OCI-LY7 (cell line): Measurements from ENCODE around the gene CDH23. TPM values are rescaled to one million over a fixed set of nuclear protein-coding genes. Genes with fewer than 3 reads are reported as not detected.

ENCODE experiments used
- BruUV-seq: library from RNA; stranded (reverse); fragments of 400-500 nt; replicated peaks from 2 replicates; lab custom pipeline; 2021; lab: Mats Ljungman, UMichigan
- CTCF ChIA-PET: fragments of 300-600 bp; sonication (Branson Sonifier 250); formaldehyde crosslinking; loops from one replicate; lab custom pipeline; 2022; ENCODE audit warnings: antibody characterized with exemption; ENCODE audit not compliant: unreplicated experiment; lab: Charles Lee
- POLR2A ChIA-PET: fragments of 300-600 bp; sonication (Branson Sonifier 250); formaldehyde crosslinking; loops from one replicate; lab custom pipeline; 2022; ENCODE audit warnings: antibody characterized with exemption; lab: Charles Lee
- DNase-seq: peaks from one replicate; pipeline ENCODE4 v3.0.0-alpha.2; 2015; ENCODE audit warnings: low spot score
- H2AFZ ChIP-seq: fragments of 200-600 bp; sonication (generic), shearing (Covaris generic); 2 replicates; pipeline ENCODE4 v1.6.1; 2014; ENCODE audit warnings: mild to moderate bottlenecking, antibody characterized with exemption, low read length, moderate library complexity
- H3K27ac ChIP-seq: fragments of 200-600 bp; sonication (generic); 2 replicates; pipeline ENCODE4 v1.5.1; 2014; ENCODE audit warnings: mixed run types, low read depth, mild to moderate bottlenecking, moderate library complexity, low read length, inconsistent platforms; ENCODE audit not compliant: poor library complexity, severe bottlenecking
- H3K36me3 ChIP-seq: fragments of 200-600 bp; sonication (generic); 2 replicates; pipeline ENCODE4 v1.6.1; 2014; ENCODE audit warnings: mild to moderate bottlenecking, antibody characterized with exemption, low read length, moderate library complexity, mixed read lengths; ENCODE audit not compliant: insufficient read depth
- H3K4me1 ChIP-seq: fragments of 200-600 bp; sonication (generic); 2 replicates; pipeline ENCODE4 v1.5.1; 2014; ENCODE audit warnings: mild to moderate bottlenecking, low read length; ENCODE audit not compliant: insufficient read depth, poor library complexity, severe bottlenecking
- H3K4me2 ChIP-seq: fragments of 200-600 bp; sonication (generic); 2 replicates; pipeline ENCODE4 v1.6.1; 2014; ENCODE audit warnings: mild to moderate bottlenecking, low read length
- H3K4me3 ChIP-seq: fragments of 200-600 bp; sonication (generic); 2 replicates; pipeline ENCODE4 v1.5.1; 2014; ENCODE audit warnings: mild to moderate bottlenecking, low read depth, low read length; ENCODE audit not compliant: poor library complexity, severe bottlenecking
- H3K79me2 ChIP-seq: fragments of 200-600 bp; sonication (generic); 2 replicates; pipeline ENCODE4 v1.6.1; 2016; ENCODE audit warnings: low read depth, mild to moderate bottlenecking, low read length, moderate library complexity, mixed read lengths; ENCODE audit not compliant: insufficient read depth
- H3K9me2 ChIP-seq: fragments of 200-600 bp; sonication (generic); 2 replicates; pipeline ENCODE4 v1.6.1; 2016; ENCODE audit warnings: mild to moderate bottlenecking, low read length, mixed read lengths; ENCODE audit not compliant: insufficient read depth
- H3K9me3 ChIP-seq: fragments of 200-600 bp; sonication (generic); 2 replicates; pipeline ENCODE4 v1.6.1; 2014; ENCODE audit warnings: mild to moderate bottlenecking, mixed run types, low read length, mixed read lengths
- H4K20me1 ChIP-seq: fragments of 200-600 bp; sonication (generic); 2 replicates; pipeline ENCODE4 v1.6.1; 2014; ENCODE audit warnings: mild to moderate bottlenecking, antibody characterized with exemption, low read length, moderate library complexity, mixed read lengths; ENCODE audit not compliant: insufficient read depth
- EZH2phosphoT487 ChIP-seq: fragments of 200-600 bp; sonication (generic); IDR thresholded peaks from 2 replicates; pipeline ENCODE4 v1.6.1; 2018; ENCODE audit warnings: low read depth, borderline replicate concordance, mild to moderate bottlenecking, mixed run types, antibody characterized with exemption, low read length, moderate library complexity, mixed read lengths
- intact Hi-C: fragments of 100-400 bp; cut with micrococcal nuclease; formaldehyde crosslinking; loops from one replicate; pipeline ENCODE4 v1.10.0; 2022; ENCODE audit not compliant: unreplicated experiment
- total RNA-seq, 2 experiments: library from RNA; depleted of rRNA in 1 of 2; stranded (reverse); fragments of >200 nt in 1 of 2; shearing (Covaris generic) in 1 of 2; gene quantifications; 2 replicates each; pipeline ENCODE4 v1.2.3, GENCODE V29; 2014 to 2022
- TF ChIP-seq, protein P1 (sequence below): fragments of 200-600 bp; sonication (generic); conservative IDR thresholded peaks from 2 replicates; pipeline ENCODE4 v1.5.1; 2014; ENCODE audit warnings: mild to moderate bottlenecking, antibody characterized with exemption, low read length, moderate library complexity, mixed read lengths

The CDH23 gene
- total RNA-seq, 2 experiments from 2014 or later: 0.92 to 9.9 TPM

GRCh38 chr10:71765906-71766716, 369.4 kb downstream of the CDH23 start:
- no peak for DNase-seq
- Histone ChIP-seq H3K9me2 (no peaks in the 10 kb centered on the region), H3K36me3 (no peaks in the 10 kb centered on the region), H3K9me3 (no peaks in the 10 kb centered on the region), H3K79me2 (no peaks in the 10 kb centered on the region), H3K4me1 (peaks cover 15% of the 10 kb centered on the region), H3K4me2 (no peak overlapping the region), H3K27ac (no peak overlapping the region), H4K20me1 (no peaks in the 10 kb centered on the region), H2AFZ (no peak overlapping the region), H3K4me3 (no peak overlapping the region)
- ChIA-PET CTCF (interaction anchor here (0.6 kb wide), 3 partner anchors 62 to 210 kb away, joined by 3 to 7 read pairs (median 4); no protein-coding TSS in a partner anchor), POLR2A (interaction anchor here (1.4 kb wide), 1 partner anchor 9 kb away, joined by 5 read pairs; no protein-coding TSS in a partner anchor)
- BruUV-seq: no TSS peak
- intact Hi-C loops: no loop called here
- no peak for TF ChIP-seq EZH2phosphoT487
- TF ChIP-seq, protein P1, sequence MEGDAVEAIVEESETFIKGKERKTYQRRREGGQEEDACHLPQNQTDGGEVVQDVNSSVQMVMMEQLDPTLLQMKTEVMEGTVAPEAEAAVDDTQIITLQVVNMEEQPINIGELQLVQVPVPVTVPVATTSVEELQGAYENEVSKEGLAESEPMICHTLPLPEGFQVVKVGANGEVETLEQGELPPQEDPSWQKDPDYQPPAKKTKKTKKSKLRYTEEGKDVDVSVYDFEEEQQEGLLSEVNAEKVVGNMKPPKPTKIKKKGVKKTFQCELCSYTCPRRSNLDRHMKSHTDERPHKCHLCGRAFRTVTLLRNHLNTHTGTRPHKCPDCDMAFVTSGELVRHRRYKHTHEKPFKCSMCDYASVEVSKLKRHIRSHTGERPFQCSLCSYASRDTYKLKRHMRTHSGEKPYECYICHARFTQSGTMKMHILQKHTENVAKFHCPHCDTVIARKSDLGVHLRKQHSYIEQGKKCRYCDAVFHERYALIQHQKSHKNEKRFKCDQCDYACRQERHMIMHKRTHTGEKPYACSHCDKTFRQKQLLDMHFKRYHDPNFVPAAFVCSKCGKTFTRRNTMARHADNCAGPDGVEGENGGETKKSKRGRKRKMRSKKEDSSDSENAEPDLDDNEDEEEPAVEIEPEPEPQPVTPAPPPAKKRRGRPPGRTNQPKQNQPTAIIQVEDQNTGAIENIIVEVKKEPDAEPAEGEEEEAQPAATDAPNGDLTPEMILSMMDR: no peak

DNA sequence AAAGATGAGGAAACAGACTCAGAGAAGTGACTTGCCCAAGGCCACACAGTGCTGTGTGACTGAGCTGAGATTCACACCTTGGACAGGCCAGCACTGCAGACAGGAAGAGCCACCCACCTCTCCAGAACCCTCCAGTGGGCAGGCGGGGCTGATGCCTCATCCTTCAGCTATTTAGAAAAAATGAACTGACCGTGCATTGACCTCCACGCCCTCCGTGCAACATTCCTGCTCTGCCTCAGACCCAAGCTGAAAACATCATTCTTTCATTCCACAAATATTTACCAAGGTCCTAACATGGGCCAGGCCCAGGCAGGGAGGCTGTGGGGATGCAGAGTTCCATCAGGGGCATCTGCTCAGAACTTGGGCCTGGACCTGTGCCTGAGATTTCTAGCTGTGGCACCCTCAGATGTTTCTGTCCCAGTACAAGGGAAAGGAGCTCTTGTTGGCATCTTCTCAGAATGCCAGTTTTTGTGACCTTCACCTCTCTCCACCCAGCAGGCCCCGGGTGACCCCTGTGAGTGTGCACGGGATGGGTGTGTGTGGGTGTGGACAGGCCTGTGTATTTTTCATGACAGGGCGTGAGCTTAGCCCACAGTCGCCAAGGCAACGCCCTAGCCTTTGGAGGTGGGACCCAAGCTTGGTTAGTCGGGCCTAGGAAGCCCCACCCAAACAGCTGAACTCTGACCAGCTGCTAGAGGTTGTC, 370.1 kb downstream of the CDH23 start:
- Histone ChIP-seq H3K9me3 (no peaks in the 10 kb centered on the region), H3K9me2 (no peaks in the 10 kb centered on the region), H3K4me1 (peaks cover 19% of the 10 kb centered on the region), H3K4me3 (no peak overlapping the region), H2AFZ (no peak overlapping the region), H3K27ac (no peak overlapping the region), H3K36me3 (no peaks in the 10 kb centered on the region), H4K20me1 (no peaks in the 10 kb centered on the region), H3K79me2 (no peaks in the 10 kb centered on the region), H3K4me2 (no peak overlapping the region)
- intact Hi-C loops: no loop called here
- TF ChIP-seq EZH2phosphoT487: no peak
- TF ChIP-seq, protein P1: no peak
- no peak for DNase-seq
- POLR2A ChIA-PET: interaction anchor here (1.1 to 1.4 kb wide), 2 partner anchors 9 to 40 kb away, joined by 4 to 5 read pairs; no protein-coding TSS in a partner anchor
- no TSS peak for BruUV-seq
- CTCF ChIA-PET: no interaction called here
